GM12891 (cell line): Measurements from ENCODE around the gene FAM186B.

Source experiments
- POLR2A ChIP-seq: IDR thresholded peaks from 2 replicates; pipeline ENCODE4 v1.6.1; 2011; ENCODE audit warnings: low read depth, low read length, control low read depth
- POLR2AphosphoS5 ChIP-seq: IDR thresholded peaks from 2 replicates; pipeline ENCODE4 v1.6.1; 2011; ENCODE audit warnings: low read depth, low read length, control low read depth
- SPI1 ChIP-seq: IDR thresholded peaks from 2 replicates; pipeline ENCODE4 v1.6.1; 2011; ENCODE audit warnings: low read depth, low read length, control low read depth
- TAF1 ChIP-seq: IDR thresholded peaks from 2 replicates; pipeline ENCODE4 v1.6.1; 2011; ENCODE audit warnings: low read depth, low read length, control low read depth

DNA sequence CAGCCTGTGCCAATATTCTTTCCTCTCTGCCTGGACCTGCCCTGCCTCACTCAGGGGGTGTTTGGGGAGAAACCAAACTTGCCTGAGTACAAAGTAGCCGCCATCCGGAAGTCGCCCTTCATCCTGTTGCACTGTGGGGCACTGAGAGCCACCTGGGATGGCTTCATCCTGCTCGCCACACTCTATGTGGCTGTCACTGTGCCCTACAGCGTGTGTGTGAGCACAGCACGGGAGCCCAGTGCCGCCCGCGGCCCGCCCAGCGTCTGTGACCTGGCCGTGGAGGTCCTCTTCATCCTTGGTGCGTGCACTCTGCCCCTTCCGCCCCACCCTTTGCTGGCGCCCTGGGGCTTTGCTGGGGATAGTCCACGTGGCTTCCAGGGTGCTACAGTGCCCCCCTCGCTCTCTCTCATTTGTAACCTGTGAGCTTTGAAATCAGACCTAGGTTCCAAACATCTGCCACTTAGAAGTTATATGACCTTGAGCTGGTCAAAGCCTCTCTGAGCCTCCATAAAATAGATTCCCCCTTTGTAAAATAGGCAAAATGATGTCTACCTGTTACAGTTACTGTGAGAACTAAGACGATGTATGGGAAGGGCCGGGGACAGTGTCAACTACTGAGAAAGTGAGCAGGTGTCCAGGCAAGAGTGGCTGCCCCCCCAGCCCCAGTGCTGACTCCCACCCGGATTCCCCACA, 62.1 kb downstream of the FAM186B start:
- no peak for TF ChIP-seq POLR2AphosphoS5
- TF ChIP-seq POLR2A = no peak
- no peak for TF ChIP-seq TAF1
- TF ChIP-seq SPI1 = no peak
